Measurements from ENCODE around the gene LRRC70. TPM values are rescaled to one million over a fixed set of nuclear protein-coding genes. Genes with fewer than 3 reads are reported as not detected.
"Not testable (repeated sequence)": the region's sequence is repeated elsewhere in the genome, so short reads cannot be mapped to it uniquely, and the experiment has no call there.

Gene LRRC70
- polyA plus RNA-seq, 1 donor = 3.1 TPM

DNA sequence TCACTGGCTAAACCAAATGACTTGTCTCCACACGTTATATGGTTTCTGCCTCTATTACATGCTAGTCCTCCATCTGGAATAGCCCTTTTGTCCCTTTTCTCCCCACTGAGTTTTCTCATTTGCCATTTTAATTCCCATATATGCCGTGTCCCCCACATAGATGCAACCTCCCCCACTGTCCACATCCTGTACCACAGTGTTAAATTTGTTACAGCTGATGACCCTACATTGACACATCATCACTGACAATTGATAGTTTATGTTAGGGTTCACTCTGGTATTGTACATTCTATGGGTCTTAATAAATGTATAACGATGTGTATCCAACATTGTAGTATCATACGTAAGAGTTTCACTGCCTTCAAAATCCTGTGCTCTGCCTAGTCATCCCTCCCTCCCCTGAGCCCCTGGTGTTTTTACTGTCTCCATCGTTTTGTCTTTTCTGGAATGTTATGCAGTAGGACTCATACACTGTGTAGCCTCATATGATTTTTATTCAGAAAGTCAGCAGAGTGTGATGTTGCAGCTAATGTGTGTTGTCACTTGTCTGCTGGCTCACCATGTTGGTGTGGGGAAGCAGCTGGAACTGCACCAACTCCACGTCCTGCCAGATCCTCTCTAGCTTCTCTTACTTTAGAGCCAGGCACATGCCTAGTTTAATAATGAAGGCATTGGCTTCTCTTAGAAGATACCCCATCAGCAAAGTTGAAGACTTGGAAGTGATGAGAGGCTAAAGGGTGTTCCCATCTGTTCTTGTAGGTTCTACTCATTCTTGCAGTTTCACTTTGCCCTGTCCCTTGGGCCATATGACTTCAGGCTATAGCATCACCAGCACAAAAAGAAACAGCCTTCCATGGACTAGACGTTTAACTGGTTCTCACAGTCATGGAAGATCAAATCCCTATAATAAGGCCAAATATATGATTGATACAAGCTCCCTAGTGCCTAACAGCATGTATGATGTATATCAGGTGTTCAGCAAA, 30.2 kb downstream of the LRRC70 start:
- DNase-seq = no peak

DNA sequence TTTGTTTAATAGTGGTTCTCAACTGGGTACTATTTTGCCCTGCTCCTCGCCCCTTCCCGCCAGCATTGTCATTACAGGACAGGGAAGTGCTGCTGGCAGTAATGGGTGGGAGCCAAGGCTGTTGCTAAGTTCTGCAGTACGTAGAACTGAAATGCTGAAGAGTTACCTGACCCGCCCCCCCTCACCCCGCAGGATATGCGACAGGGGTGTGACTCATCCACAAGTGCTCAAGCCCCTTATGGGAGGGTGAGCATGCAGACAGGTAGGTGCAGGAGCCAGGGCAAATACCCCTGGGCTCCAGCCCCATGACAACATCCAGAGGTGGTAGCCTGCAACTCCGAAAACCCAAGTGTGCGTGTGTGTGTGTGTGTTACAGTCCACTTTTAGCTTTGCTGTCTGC, 35.7 kb downstream of the LRRC70 start:
- no peak for DNase-seq

DNA sequence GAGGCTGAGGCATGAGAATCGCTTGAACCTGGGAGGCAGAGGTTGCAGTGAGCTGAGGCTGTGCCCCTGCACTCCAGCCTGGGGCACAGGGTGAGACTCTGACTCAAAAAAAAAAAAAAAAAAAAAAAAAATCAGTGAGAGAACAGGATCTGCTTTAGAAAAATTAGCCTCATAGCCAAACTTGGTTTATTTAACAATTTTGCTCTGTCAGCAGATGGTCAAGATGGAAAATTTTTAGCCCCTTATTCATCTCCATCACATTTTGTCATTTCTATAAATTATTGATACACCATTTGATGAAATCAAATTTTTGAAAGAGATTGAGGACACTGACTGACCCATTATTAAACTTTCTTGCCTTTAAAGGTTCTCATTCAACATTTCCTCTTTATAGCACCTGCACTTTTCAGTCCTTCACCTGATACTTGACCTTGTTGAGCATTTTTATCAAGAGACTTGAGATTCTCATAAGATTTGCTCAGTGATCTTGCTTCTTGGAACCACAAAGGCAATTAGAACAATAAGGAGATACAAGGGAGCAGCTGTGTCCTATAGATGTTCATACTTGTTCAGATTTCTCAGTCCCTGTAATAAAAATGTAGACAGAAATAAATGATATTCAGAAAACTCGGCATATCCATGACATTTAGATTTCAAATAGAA, 38.1 kb downstream of the LRRC70 start:
- DNase-seq = no peak

DNA sequence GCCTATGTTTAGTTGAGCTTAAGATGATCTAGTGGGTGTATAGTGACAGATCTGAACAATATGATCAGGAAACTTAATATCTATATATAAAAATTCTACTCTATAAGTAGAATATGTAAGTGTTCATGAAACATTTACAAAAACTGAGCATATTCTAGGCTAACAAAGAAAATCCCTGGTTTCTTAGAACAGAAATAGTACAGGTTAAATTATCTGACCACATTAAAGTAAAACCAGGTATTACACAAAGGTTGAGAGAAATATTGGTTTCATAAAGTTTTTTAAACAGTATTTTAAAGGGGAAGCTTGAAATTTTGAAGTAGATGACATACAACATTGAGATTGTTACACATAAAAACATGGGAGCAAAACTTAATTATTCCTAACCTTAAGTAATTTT, 39.3 kb downstream of the LRRC70 start:
- DNase-seq = no peak

DNA sequence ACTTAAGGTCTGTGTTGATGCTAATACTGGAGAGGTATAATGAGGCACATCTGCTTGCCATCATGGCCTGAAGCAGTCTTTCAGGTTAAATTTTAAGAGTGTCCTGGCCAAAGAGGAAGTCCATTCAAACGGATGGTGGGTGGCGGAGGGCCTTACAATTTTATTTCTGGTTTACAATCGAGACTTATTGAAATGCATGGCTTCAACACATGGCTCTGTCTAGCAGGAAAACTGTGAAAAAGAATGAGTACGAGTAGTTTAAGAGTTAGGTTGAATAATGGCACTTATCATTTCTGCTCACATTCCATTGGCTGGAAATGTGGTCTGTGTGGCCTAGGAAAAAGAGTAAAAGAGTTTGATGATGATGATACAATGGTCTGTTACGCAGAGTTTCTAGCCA, 42.1 kb downstream of the LRRC70 start:
- DNase-seq = no peak

DNA sequence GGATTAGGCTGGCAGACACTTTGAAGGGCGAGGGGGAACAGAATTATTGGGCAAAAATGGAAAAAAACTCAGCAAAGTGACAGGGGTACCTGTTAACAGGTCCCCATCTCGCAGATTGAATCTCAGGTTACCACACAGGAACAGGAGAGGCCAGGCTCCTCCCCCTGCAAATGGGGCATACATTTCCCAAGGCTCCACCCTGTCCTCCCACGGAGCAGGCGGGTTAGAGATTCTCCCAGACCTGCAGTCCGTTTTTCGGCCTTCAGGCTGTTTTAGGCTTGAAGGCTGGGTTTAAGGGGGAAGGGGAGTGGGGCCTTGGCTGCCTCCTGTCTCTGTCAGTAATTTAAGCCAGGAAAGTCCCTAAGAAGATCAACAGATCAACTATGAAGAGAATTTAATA, 42.7 kb downstream of the LRRC70 start:
- DNase-seq = no peak

DNA sequence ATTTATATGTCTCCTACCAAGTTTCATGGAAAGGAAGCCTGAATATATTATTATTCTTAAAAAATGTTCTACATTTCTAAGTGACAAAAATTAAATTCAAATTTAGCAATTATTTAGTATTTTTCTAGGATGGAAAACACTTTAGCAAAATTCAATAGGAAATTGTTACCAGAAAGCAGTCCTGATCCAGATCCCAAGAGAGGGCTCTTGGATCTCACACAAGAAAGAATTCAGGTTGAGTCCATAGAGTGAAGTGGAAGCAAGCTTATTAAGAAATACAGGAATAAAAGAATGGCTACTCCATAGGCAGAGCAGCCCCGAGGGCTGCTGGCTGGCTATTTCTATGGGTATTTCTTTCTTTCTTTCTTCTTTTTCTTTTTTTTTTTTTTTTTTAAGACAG, 44.7 kb downstream of the LRRC70 start:
- DNase-seq = no peak

DNA sequence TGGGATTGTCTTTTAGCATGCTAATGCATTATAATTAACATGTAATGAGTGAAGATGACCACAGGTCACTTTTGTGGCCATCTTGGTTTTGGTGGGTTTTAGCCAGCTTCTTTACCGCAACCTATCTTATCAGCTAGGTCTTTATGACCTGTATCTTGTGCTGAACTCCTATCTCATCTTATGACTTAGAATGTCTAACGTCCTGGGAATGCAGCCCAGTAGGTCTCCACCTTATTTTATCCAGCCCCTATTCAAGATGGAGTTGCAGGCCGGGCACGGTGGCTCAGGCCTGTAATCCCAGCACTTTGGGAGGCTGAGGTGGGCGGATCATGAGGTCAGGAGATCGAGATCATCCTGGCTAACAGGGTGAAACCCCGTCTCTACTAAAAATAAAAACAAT, 45.8 kb downstream of the LRRC70 start:
- not testable (repeated sequence) for DNase-seq

DNA sequence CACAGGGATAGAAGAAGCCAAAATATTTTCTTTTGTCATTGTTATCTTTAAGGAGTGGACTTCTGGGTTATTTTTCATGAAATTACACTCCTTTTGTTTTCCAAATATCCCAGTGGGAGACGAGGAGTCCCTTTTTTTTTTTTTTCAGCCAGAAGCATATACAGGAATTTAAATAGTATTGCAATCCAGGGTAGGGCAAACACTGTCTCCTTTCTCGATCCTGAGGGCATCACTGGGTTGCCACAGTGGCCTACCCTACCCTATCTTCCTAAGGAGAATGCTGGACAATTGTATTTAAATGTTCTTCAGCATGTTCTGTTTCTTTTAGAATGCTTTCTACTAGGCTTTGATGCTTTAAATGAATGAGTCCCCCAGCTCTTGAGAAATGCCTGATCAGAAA, 47.9 kb downstream of the LRRC70 start:
- no peak for DNase-seq

DNA sequence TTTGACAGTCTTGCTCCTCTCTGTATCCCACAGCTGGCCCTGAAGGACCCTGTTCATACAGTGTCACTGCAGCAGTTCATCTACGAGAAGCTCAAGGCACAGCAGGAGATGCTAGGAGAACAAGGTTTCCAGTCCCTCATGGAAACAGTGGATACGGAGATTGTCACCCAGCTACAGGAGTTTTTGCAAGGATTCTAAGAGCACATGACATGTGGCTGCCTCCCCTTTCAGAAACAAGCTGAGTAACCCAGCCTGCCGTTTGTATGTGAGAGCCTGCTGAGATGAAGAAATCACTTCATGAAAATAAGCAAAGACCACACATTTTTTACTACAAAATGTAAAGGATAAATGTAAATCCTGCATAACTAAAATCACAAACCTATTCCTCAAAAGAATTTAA, 48.5 kb downstream of the LRRC70 start:
- no peak for DNase-seq

DNA sequence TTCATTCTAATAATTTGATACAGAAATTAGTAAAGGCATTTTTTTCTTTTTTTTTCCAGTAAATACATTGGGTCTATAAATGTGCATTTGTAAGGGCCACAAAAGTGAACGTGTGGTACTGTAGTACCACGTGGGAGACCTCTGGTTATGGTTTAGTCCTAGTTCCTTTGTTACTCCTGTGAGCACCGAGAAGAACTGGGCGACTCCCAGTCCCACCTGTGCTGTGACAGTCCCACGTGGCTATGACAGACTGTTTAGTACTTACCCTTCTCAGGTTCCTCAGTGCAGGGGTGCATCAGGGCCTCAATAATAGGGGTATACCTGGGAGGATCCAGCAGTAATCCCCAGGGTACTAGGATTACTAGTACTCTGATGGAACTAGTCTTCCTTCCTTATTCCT, 49.3 kb downstream of the LRRC70 start:
- DNase-seq = no peak

Other genes with a start within 250 kb of the LRRC70 start
- 21.0 TPM for gene DIMT1, start 174.9 kb upstream of the LRRC70 start, polyA plus RNA-seq (ENCODE audit: insufficient read length)
- gene IPO11, start 166.1 kb upstream of the LRRC70 start, polyA plus RNA-seq (ENCODE audit: insufficient read length) = 22.2 TPM

All from hindlimb muscle (tissue), 1 donor.